Muscle of back (tissue), 11 donors: ENCODE data around the gene PLPP2. TPM values are rescaled to one million over a fixed set of nuclear protein-coding genes. Genes with fewer than 3 reads are reported as not detected.
A peak's percentile ranks its signal among the peaks of the same experiment; 100 is the strongest.

Source experiments
- DNase-seq, 3 donors: peaks; one replicate each; pipeline versions ENCODE4 v3.0.0 to v3.0.0-alpha.2; 2013
- polyA plus RNA-seq, 10 donors: library from polyadenylated mRNA; unstranded; fragments of 120-200 nt; gene quantifications; one replicate each; pipeline ENCODE4 v1.2.1, GENCODE V29; 2013; ENCODE audit not compliant: insufficient read length in 10 of 10

PLPP2 gene
- polyA plus RNA-seq, 10 donors, result 0.04 to 0.84 (median 0.50) TPM

- DNase-seq, result peak in 1 of 3 donors; percentile 36
Observed at GRCh38 chr19:294341-294945, 3.2 kb upstream of the PLPP2 start.

GRCh38 chr19:293436-294110 is 2.4 kb upstream of the PLPP2 start:
- no peak for DNase-seq

GRCh38 chr19:292951-293350 is 1.7 kb upstream of the PLPP2 start:
- DNase-seq, result no peak

- no peak for DNase-seq
Observed at GRCh38 chr19:292281-292884, 1.2 kb upstream of the PLPP2 start.

GRCh38 chr19:291561-292280 is 518 bp upstream of the PLPP2 start:
- no peak for DNase-seq

GRCh38 chr19:290372-291005 is 714 bp downstream of the PLPP2 start:
- DNase-seq, result no peak

GRCh38 chr19:289651-290371 is 1.4 kb downstream of the PLPP2 start:
- no peak for DNase-seq

- no peak for DNase-seq
Observed at GRCh38 chr19:288911-289310, 2.3 kb downstream of the PLPP2 start.

- no peak for DNase-seq
Observed at GRCh38 chr19:287381-287871, 3.8 kb downstream of the PLPP2 start.

- DNase-seq, result no peak
Observed at GRCh38 chr19:283395-283794, 7.8 kb downstream of the PLPP2 start.

- no peak for DNase-seq
Observed at GRCh38 chr19:282501-282900, 8.7 kb downstream of the PLPP2 start.

- no peak for DNase-seq
Observed at GRCh38 chr19:281992-282391, 9.2 kb downstream of the PLPP2 start.

- no peak for DNase-seq
Observed at GRCh38 chr19:281156-281853, 9.9 kb downstream of the PLPP2 start.

- DNase-seq, result no peak
Observed at GRCh38 chr19:280541-281009, 10.6 kb downstream of the PLPP2 start.

GRCh38 chr19:279656-280055 is 11.5 kb downstream of the PLPP2 start:
- DNase-seq, result no peak

GRCh38 chr19:279231-279630 is 12.0 kb downstream of the PLPP2 start:
- DNase-seq, result no peak

- DNase-seq, result peak; percentile 19 to 66 (median 47)
Observed at GRCh38 chr19:277581-278165, 13.5 kb downstream of the PLPP2 start.

- no peak for DNase-seq
Observed at GRCh38 chr19:277131-277530, 14.1 kb downstream of the PLPP2 start.

GRCh38 chr19:275958-276646 is 15.1 kb downstream of the PLPP2 start:
- no peak for DNase-seq

GRCh38 chr19:275000-275399 is 16.2 kb downstream of the PLPP2 start:
- no peak for DNase-seq
